HepG2 (cell line): Measurements from ENCODE around the gene PEPD. TPM values are rescaled to one million over a fixed set of nuclear protein-coding genes. Genes with fewer than 3 reads are reported as not detected.

Source experiments
- ATAC-seq: fragments of 200-7000 bp; cut with Tn5 transposase; 3 replicates; pipeline ENCODE4 v1.9.1; 2020; ENCODE audit warnings: mild to moderate bottlenecking, moderate library complexity
- BruUV-seq: library from RNA; stranded (reverse); fragments of 400-500 nt; replicated peaks from 2 replicates; lab custom pipeline; 2021; lab: Mats Ljungman, UMichigan
- CTCF ChIA-PET: fragments of 300-600 bp; formaldehyde crosslinking; extraction: SDS; loops from one replicate; lab custom pipeline; 2021; ENCODE audit warnings: low total read pairs, inconsistent platforms, low intra/inter-chr PET ratio; lab: Yijun Ruan, JAX
- POLR2A ChIA-PET: fragments of 350-600 bp; sonication (Branson Sonifier 250); formaldehyde crosslinking; loops from one replicate; lab custom pipeline; 2020; ENCODE audit warnings: antibody characterized with exemption, inconsistent platforms; lab: Yijun Ruan, JAX
- DNase-seq: peaks from one replicate; pipeline ENCODE4 v3.0.0-alpha.2; 2015; ENCODE audit warnings: low spot score
- FAIRE-seq: peaks from 3 replicates; lab custom pipeline; 2011; peaks lifted over from hg19 to GRCh38; lab: Jason Lieb, UNC
- H2AFZ ChIP-seq: one replicate; pipeline ENCODE4 v1.6.1; 2011; ENCODE audit warnings: low read length, inconsistent platforms
- H3K27ac ChIP-seq: fragments of 300-600 bp; 3 replicates; pipeline ENCODE4 v1.8.0; 2011; ENCODE audit warnings: mixed run types, mild to moderate bottlenecking, mixed read lengths, low read length, inconsistent platforms; ENCODE audit not compliant: insufficient read depth; ENCODE audit errors: extremely low read length
- H3K27me3 ChIP-seq, 2 experiments: fragments of 200-600 bp in 1 of 2; 2 replicates in 1 of 2; 3 replicates in 1 of 2; pipeline versions ENCODE4 v1.6.0 to v1.8.0; 2011; ENCODE audit warnings: low read length in 2 of 2, mild to moderate bottlenecking in 2 of 2, moderate library complexity in 2 of 2, inconsistent platforms in 1 of 2; ENCODE audit not compliant: insufficient read depth in 2 of 2, control insufficient read depth in 1 of 2
- H3K36me3 ChIP-seq, 2 experiments: fragments of 200-600 bp in 1 of 2; replicated peaks in 1 of 2; 2 replicates in 1 of 2; 3 replicates in 1 of 2; pipeline versions ENCODE4 v1.5.1 to v1.8.0; 2011; ENCODE audit warnings: low read length in 2 of 2, inconsistent platforms in 1 of 2; ENCODE audit not compliant: insufficient read depth in 2 of 2, control insufficient read depth in 1 of 2
- H3K4me1 ChIP-seq: 2 replicates; pipeline ENCODE4 v1.5.1; 2012; ENCODE audit warnings: low read length, inconsistent platforms; ENCODE audit not compliant: insufficient read depth
- H3K4me2 ChIP-seq: 2 replicates; pipeline ENCODE4 v1.6.0; 2011; ENCODE audit warnings: low read depth, low read length, inconsistent platforms
- H3K4me3 ChIP-seq, 3 experiments: fragments of 200-600 bp in 1 of 3; sonication (generic), shearing (Covaris generic) in 1 of 3; replicated peaks in 1 of 3; 2 replicates each; pipeline ENCODE4 v1.5.1; 2011 to 2016; ENCODE audit warnings: low read length in 3 of 3, inconsistent platforms in 2 of 3, low read depth in 2 of 3, mild to moderate bottlenecking in 2 of 3, control low read depth in 1 of 3, mixed read lengths in 1 of 3; ENCODE audit not compliant: insufficient read depth in 1 of 3
- H3K79me2 ChIP-seq: one replicate; pipeline ENCODE4 v1.6.1; 2011; ENCODE audit warnings: low read length, inconsistent platforms; ENCODE audit not compliant: insufficient read depth
- H3K9ac ChIP-seq: 2 replicates; pipeline ENCODE4 v1.6.0; 2011; ENCODE audit warnings: mild to moderate bottlenecking, low read depth, low read length, inconsistent platforms; ENCODE audit not compliant: insufficient read depth
- H3K9me3 ChIP-seq: 2 replicates; pipeline ENCODE4 v1.5.1; 2012; ENCODE audit warnings: mild to moderate bottlenecking, low read length
- H4K20me1 ChIP-seq: 2 replicates; pipeline ENCODE4 v1.6.0; 2011; ENCODE audit warnings: inconsistent platforms, mild to moderate bottlenecking, low read length, moderate library complexity; ENCODE audit not compliant: insufficient read depth
- ELF1 ChIP-seq: sonication (generic); formaldehyde crosslinking; IDR thresholded peaks from 2 replicates; pipeline ENCODE4 v1.4.0; 2020; ENCODE audit warnings: missing genetic modification reagents
- FIP1L1 ChIP-seq: fragments of 200-400 bp; formaldehyde crosslinking; IDR thresholded peaks from 2 replicates; pipeline ENCODE4 v1.6.1; 2018; ENCODE audit warnings: low read depth, mild to moderate bottlenecking, low read length, moderate library complexity, borderline replicate concordance; ENCODE audit not compliant: insufficient read depth
- MAFK ChIP-seq, 2 experiments: IDR thresholded peaks in 1 of 2; conservative IDR thresholded peaks in 1 of 2; 2 replicates each; pipeline ENCODE4 v1.6.1; 2011; ENCODE audit warnings: improper control_type of control experiment in 2 of 2, low read length in 2 of 2
- NFKB2 ChIP-seq: sonication (generic); formaldehyde crosslinking; IDR thresholded peaks from 2 replicates; pipeline ENCODE4 v1.4.0; 2020; ENCODE audit warnings: missing genetic modification reagents, borderline replicate concordance
- NR2F2 ChIP-seq: IDR thresholded peaks from 2 replicates; pipeline ENCODE4 v1.6.1; 2012; ENCODE audit warnings: low read depth, inconsistent platforms, borderline replicate concordance
- NR2F6 ChIP-seq, 2 experiments: IDR thresholded peaks; 2 replicates each; pipeline ENCODE4 v1.6.1; 2016; ENCODE audit warnings: antibody characterized with exemption in 1 of 2, mild to moderate bottlenecking in 1 of 2
- SSRP1 ChIP-seq: IDR thresholded peaks from 2 replicates; pipeline ENCODE4 v1.6.1; 2016; ENCODE audit warnings: control low read depth
- STAT5B ChIP-seq: sonication (generic); formaldehyde crosslinking; IDR thresholded peaks from 2 replicates; pipeline ENCODE4 v1.4.0; 2020; ENCODE audit warnings: missing genetic modification reagents
- ZEB1 ChIP-seq: IDR thresholded peaks from 2 replicates; pipeline ENCODE4 v1.6.1; 2012; ENCODE audit warnings: mild to moderate bottlenecking, low read depth, inconsistent platforms; ENCODE audit not compliant: insufficient replicate concordance
- ZNF503 ChIP-seq: sonication (generic); formaldehyde crosslinking; IDR thresholded peaks from 2 replicates; pipeline ENCODE4 v1.4.0; 2020; ENCODE audit warnings: missing genetic modification reagents
- ZNF879 ChIP-seq: sonication (generic); formaldehyde crosslinking; IDR thresholded peaks from 2 replicates; pipeline ENCODE4 v1.8.1; 2023; ENCODE audit warnings: missing genetic modification reagents
- WGBS: methylation state at CpG from one replicate; pipeline ENCODE4 v1.1.6; 2017; ENCODE audit warnings: low lambda C conversion rate; 5-methylcytosine and 5-hydroxymethylcytosine counted together
- in situ Hi-C: cut with HindIII; loops from 2 replicates; pipeline ENCODE4 v1.10.0; 2017; ENCODE audit warnings: low pct_unique_long_range_greater_than_20kb; ENCODE audit not compliant: extremely low pct_ligation_motif_present
- intact Hi-C: fragments of 100-400 bp; cut with micrococcal nuclease; formaldehyde crosslinking; loops from one replicate; pipeline ENCODE4 v1.10.0; 2022; ENCODE audit not compliant: unreplicated experiment
- polyA plus RNA-seq, 8 experiments: library from polyadenylated mRNA; depleted of rRNA in 3 of 8; stranded (reverse) in 7 of 8; unstranded in 1 of 8; fragments of >200 nt; fragmentation: Illumina TruSeq in 4 of 8; extraction: Trizol in 4 of 8; gene quantifications; 2 replicates each; pipeline versions ENCODE4 v1.2.1 to v1.2.3, GENCODE V29; 2011 to 2016; ENCODE audit warnings: low read depth in 4 of 8, missing spikeins in 1 of 8, mixed read lengths in 1 of 8; ENCODE audit not compliant: insufficient read depth in 1 of 8
- total RNA-seq, 5 experiments: library from RNA; depleted of rRNA; stranded (reverse); fragments of >200 nt; fragmentation: Illumina TruSeq; extraction: Trizol; gene quantifications; 2 replicates each; pipeline ENCODE4 v1.2.3, GENCODE V29; 2016; ENCODE audit warnings: low read depth in 1 of 5
- TF ChIP-seq, protein P1 (sequence below): IDR thresholded peaks from 2 replicates; pipeline ENCODE4 v1.6.1; 2016; ENCODE audit warnings: missing compliant biosample characterization, missing genetic modification reagents, borderline replicate concordance
- TF ChIP-seq, protein P2 (sequence below): sonication (generic); formaldehyde crosslinking; IDR thresholded peaks from 2 replicates; pipeline ENCODE4 v1.4.0; 2020; ENCODE audit warnings: mild to moderate bottlenecking, missing genetic modification reagents
- TF ChIP-seq, protein P3 (sequence below): sonication (generic); formaldehyde crosslinking; IDR thresholded peaks from 2 replicates; pipeline ENCODE4 v1.5.0; 2020; ENCODE audit warnings: mild to moderate bottlenecking, missing genetic modification reagents

PEPD gene
- total and polyA plus RNA-seq, 2 of the 13 experiments (the other 11 are each of a cell fraction or from before 2014, with no cell fraction given): 60.7 to 75.1 TPM

DNA sequence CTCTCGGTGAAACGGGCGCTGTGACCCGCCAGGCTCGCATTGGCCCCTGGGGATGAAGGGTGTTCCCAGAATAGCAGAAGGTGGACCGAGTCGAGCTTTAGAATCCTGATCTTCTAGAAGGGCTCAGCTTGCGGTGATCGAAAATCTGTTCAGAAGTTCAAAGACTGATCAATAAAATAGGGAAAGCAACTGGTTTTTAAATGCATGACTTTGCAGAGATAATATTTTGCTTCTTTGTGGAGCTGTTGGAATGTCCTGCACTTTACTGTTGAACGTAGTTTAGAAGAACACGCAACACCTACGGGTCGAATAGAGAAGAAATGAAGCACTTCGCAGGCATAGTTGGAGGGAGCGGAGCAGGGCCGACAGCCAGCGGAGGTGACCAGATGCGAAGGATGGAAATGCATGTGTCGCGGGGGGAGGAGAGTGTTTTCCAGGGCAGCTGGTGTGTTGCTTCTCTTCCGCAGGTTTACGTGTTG is 147.3 kb downstream of the PEPD start (continued):
- no peak for TF ChIP-seq ZEB1

GRCh38 chr19:33373453-33374235 is 147.9 kb downstream of the PEPD start, which contains the start of gene CEBPG:
CEBPG (plus strand) TSS chr19:33373709; CDS start chr19:33379240, 5,531 bp downstream.
- Histone ChIP-seq H3K27me3 (peaks cover 0 to 3% of the 10 kb centered on the region in 2 experiments; a peak in 2 of 5 replicates), H3K9me3 (no peaks in the 10 kb centered on the region), H3K79me2 (peaks cover 51% of the 10 kb centered on the region), H3K36me3 (peaks cover 0 to 1% of the 10 kb centered on the region in 2 experiments; a peak in 2 of 5 replicates), H4K20me1 (peaks cover 39% of the 10 kb centered on the region), H3K4me3 (peak within 1 kb of the TSS; percentile 74 to 90 (median 89)), H3K27ac (peak within 1 kb of the TSS; percentile 96), H3K9ac (peak within 1 kb of the TSS; percentile 99), H3K4me2 (peak within 1 kb of the TSS; percentile 92), H2AFZ (no peak within 1 kb of the TSS), H3K4me1 (peaks cover 42% of the 10 kb centered on the region)
- FAIRE-seq (no peak), ATAC-seq (peak; percentile 96), DNase-seq (peak; percentile 77)
- CTCF ChIA-PET: interaction anchor here (1.0 to 1.8 kb wide), 3 partner anchors 72 to 138 kb away, joined by 3 to 5 read pairs (median 4); partner anchors contain the start of gene CEBPA
- intact Hi-C loops (loop anchor here (2.0 kb wide), 1 partner anchor 71 kb away; the partner anchor contains the start of gene CEBPA), in situ Hi-C loops (no loop called here)
- POLR2A ChIA-PET: interaction anchor here (0.6 to 4.5 kb wide), 23 partner anchors 11 to 130 kb away, joined by 3 to 50 read pairs (median 6); partner anchors contain the start of gene CEBPA
- WGBS: 0% methylated on average over 8 of the region's 118 CpGs
- no TSS peak for BruUV-seq
- TF ChIP-seq FIP1L1: no peak
- TF ChIP-seq NR2F2: no peak
- TF ChIP-seq ELF1 (CRISPR knock-in tag): 0 out of 2 replicates have a peak, but pooled peaks have one; percentile 2
- TF ChIP-seq MAFK (conservative IDR thresholded peaks at IDR 0.05 in 1 of 2, IDR thresholded peaks at IDR 0.05 in 1 of 2; ENCODE audit: low read length in 2 of 2): no peak
- TF ChIP-seq, protein P1, sequence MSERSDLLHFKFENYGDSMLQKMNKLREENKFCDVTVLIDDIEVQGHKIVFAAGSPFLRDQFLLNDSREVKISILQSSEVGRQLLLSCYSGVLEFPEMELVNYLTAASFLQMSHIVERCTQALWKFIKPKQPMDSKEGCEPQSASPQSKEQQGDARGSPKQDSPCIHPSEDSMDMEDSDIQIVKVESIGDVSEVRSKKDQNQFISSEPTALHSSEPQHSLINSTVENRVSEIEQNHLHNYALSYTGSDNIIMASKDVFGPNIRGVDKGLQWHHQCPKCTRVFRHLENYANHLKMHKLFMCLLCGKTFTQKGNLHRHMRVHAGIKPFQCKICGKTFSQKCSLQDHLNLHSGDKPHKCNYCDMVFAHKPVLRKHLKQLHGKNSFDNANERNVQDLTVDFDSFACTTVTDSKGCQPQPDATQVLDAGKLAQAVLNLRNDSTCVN: no peak
- no peak for TF ChIP-seq NR2F6 (IDR thresholded peaks at IDR 0.05)
- no peak for TF ChIP-seq NR2F6 (CRISPR knock-in tag; IDR thresholded peaks at IDR 0.05)
- TF ChIP-seq ZNF879 (CRISPR knock-in tag): no peak
- no peak for TF ChIP-seq SSRP1 (CRISPR knock-in tag)
- TF ChIP-seq STAT5B (CRISPR knock-in tag): 0 out of 2 replicates have a peak, but pooled peaks have one; percentile 15
- TF ChIP-seq, protein P2, sequence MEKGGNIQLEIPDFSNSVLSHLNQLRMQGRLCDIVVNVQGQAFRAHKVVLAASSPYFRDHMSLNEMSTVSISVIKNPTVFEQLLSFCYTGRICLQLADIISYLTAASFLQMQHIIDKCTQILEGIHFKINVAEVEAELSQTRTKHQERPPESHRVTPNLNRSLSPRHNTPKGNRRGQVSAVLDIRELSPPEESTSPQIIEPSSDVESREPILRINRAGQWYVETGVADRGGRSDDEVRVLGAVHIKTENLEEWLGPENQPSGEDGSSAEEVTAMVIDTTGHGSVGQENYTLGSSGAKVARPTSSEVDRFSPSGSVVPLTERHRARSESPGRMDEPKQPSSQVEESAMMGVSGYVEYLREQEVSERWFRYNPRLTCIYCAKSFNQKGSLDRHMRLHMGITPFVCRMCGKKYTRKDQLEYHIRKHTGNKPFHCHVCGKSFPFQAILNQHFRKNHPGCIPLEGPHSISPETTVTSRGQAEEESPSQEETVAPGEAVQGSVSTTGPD (CRISPR knock-in tag): no peak
- no peak; the same call in 1 of the 2 replicates for TF ChIP-seq ZNF503 (CRISPR knock-in tag)
- TF ChIP-seq NFKB2 (CRISPR knock-in tag): peak; percentile 49; the same call in 1 of the 2 replicates
- TF ChIP-seq, protein P3, sequence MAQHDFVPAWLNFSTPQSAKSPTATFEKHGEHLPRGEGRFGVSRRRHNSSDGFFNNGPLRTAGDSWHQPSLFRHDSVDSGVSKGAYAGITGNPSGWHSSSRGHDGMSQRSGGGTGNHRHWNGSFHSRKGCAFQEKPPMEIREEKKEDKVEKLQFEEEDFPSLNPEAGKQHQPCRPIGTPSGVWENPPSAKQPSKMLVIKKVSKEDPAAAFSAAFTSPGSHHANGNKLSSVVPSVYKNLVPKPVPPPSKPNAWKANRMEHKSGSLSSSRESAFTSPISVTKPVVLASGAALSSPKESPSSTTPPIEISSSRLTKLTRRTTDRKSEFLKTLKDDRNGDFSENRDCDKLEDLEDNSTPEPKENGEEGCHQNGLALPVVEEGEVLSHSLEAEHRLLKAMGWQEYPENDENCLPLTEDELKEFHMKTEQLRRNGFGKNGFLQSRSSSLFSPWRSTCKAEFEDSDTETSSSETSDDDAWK (CRISPR knock-in tag): no peak
